Endothelial cell of umbilical vein (primary cell): ENCODE measurements around the gene HLX. TPM values are rescaled to one million over a fixed set of nuclear protein-coding genes. Genes with fewer than 3 reads are reported as not detected.
A peak's percentile ranks its signal among the peaks of the same experiment; 100 is the strongest.

Experiments
- BruUV-seq: library from RNA; stranded (reverse); fragments of 400-500 nt; replicated peaks from 2 replicates; lab custom pipeline; 2021; lab: Mats Ljungman, UMichigan
- CTCF ChIA-PET: fragments of 300-600, 350-600 bp; sonication (Branson Sonifier 250); formaldehyde crosslinking; loops from one replicate; lab custom pipeline; 2021; ENCODE audit warnings: antibody characterized with exemption, inconsistent platforms; lab: Charles Lee
- POLR2A ChIA-PET: fragments of 300-600, 350-600 bp; sonication (Branson Sonifier 250); formaldehyde crosslinking; loops from one replicate; lab custom pipeline; 2021; ENCODE audit warnings: antibody characterized with exemption, inconsistent platforms; lab: Charles Lee
- DNase-seq: peaks from one replicate; pipeline ENCODE4 v3.0.0-alpha.2; 2011; ENCODE audit warnings: low read depth, low spot score
- FAIRE-seq: peaks from 2 replicates; lab custom pipeline; 2011; peaks lifted over from hg19 to GRCh38; lab: Jason Lieb, UNC
- H2AFZ ChIP-seq: 2 replicates; pipeline ENCODE4 v1.6.0; 2012; ENCODE audit warnings: low read depth, low read length, control low read depth, inconsistent platforms
- H3K27ac ChIP-seq: 2 replicates; pipeline ENCODE4 v1.5.1; 2011; ENCODE audit warnings: low read depth, mild to moderate bottlenecking, control low read depth, low read length, moderate library complexity; ENCODE audit not compliant: insufficient read depth
- H3K27me3 ChIP-seq, 2 experiments: 2 replicates each; pipeline versions ENCODE4 v1.6.0 to v1.6.1; 2011; ENCODE audit warnings: low read length in 2 of 2, mixed read lengths in 1 of 2; ENCODE audit not compliant: control insufficient read depth in 2 of 2, insufficient read depth in 2 of 2
- H3K36me3 ChIP-seq, 2 experiments: 2 replicates in 1 of 2; 3 replicates in 1 of 2; pipeline ENCODE4 v1.5.1; 2011; ENCODE audit warnings: low read length in 2 of 2, mild to moderate bottlenecking in 1 of 2, moderate library complexity in 1 of 2; ENCODE audit not compliant: control insufficient read depth in 2 of 2, insufficient read depth in 2 of 2; ENCODE audit errors: extremely low read depth in 1 of 2
- H3K4me1 ChIP-seq: 3 replicates; pipeline ENCODE4 v1.5.1; 2011; ENCODE audit warnings: mild to moderate bottlenecking, low read length; ENCODE audit not compliant: control insufficient read depth, insufficient read depth; ENCODE audit errors: extremely low read depth
- H3K4me2 ChIP-seq: 2 replicates; pipeline ENCODE4 v1.6.1; 2011; ENCODE audit warnings: low read length, control low read depth, mixed read lengths; ENCODE audit not compliant: insufficient read depth
- H3K4me3 ChIP-seq, 3 experiments: fragments of 200-600 bp in 1 of 3; sonication (generic), shearing (Covaris generic) in 1 of 3; replicated peaks in 1 of 3; 2 replicates each; pipeline ENCODE4 v1.5.1; 2011 to 2016; ENCODE audit warnings: control low read depth in 3 of 3, low read length in 3 of 3, mild to moderate bottlenecking in 2 of 3, inconsistent platforms in 1 of 3, low read depth in 1 of 3, moderate library complexity in 1 of 3; ENCODE audit not compliant: insufficient read depth in 1 of 3
- H3K79me2 ChIP-seq: 2 replicates; pipeline ENCODE4 v1.6.0; 2012; ENCODE audit warnings: low read length, inconsistent platforms; ENCODE audit not compliant: control insufficient read depth, insufficient read depth
- H3K9ac ChIP-seq: replicated peaks from 2 replicates; pipeline ENCODE3; 2011; ENCODE audit warnings: low read length, control low read depth; ENCODE audit not compliant: insufficient read depth; ENCODE audit errors: extremely low read depth
- H3K9me1 ChIP-seq: replicated peaks from 3 replicates; pipeline ENCODE4 v1.6.0; 2011; ENCODE audit warnings: mild to moderate bottlenecking, low read length; ENCODE audit not compliant: control insufficient read depth, insufficient read depth; ENCODE audit errors: extremely low read depth
- H3K9me3 ChIP-seq: replicated peaks from 2 replicates; pipeline ENCODE4 v1.5.1; 2012; ENCODE audit warnings: low read length, inconsistent platforms; ENCODE audit not compliant: control insufficient read depth, insufficient read depth
- H4K20me1 ChIP-seq: replicated peaks from 2 replicates; pipeline ENCODE3; 2011; ENCODE audit warnings: mild to moderate bottlenecking, low read length; ENCODE audit not compliant: control insufficient read depth, insufficient read depth; ENCODE audit errors: extremely low read depth
- CTCF ChIP-seq, 2 donors: IDR thresholded peaks; 1 replicate in 1 of 2; 2 replicates in 1 of 2; pipeline ENCODE4 v1.5.1; 2011; ENCODE audit warnings: low read length in 2 of 2, mild to moderate bottlenecking in 2 of 2, moderate library complexity in 2 of 2, control low read depth in 1 of 2, inconsistent platforms in 1 of 2, low read depth in 1 of 2; ENCODE audit not compliant: insufficient read depth in 1 of 2; ENCODE audit errors: extremely low read depth in 1 of 2
- EZH2 ChIP-seq: IDR thresholded peaks from 2 replicates; pipeline ENCODE4 v1.6.1; 2012; ENCODE audit warnings: borderline replicate concordance, low read depth, mild to moderate bottlenecking, moderate library complexity, low read length, inconsistent platforms; ENCODE audit not compliant: severe bottlenecking
- FOS ChIP-seq: IDR thresholded peaks from 2 replicates; pipeline ENCODE4 v1.6.1; 2011; ENCODE audit warnings: mild to moderate bottlenecking, low read length, moderate library complexity, borderline replicate concordance; ENCODE audit not compliant: insufficient read depth
- GATA2 ChIP-seq: IDR thresholded peaks from 2 replicates; pipeline ENCODE4 v1.7.0; 2011; ENCODE audit warnings: low read depth, mild to moderate bottlenecking, moderate library complexity, mixed read lengths, low read length; ENCODE audit not compliant: insufficient read length, insufficient read depth
- JUN ChIP-seq: IDR thresholded peaks from 2 replicates; pipeline ENCODE4 v1.6.1; 2011; ENCODE audit warnings: borderline replicate concordance, low read depth; ENCODE audit not compliant: insufficient read length, insufficient read depth
- MYC ChIP-seq: IDR thresholded peaks from one replicate; pipeline ENCODE4 v1.6.1; 2011; ENCODE audit warnings: mild to moderate bottlenecking, low read depth, low read length
- POLR2A ChIP-seq: IDR thresholded peaks from 2 replicates; pipeline ENCODE4 v1.6.1; 2012; ENCODE audit warnings: low read depth, mild to moderate bottlenecking, control low read depth, low read length
- POLR2AphosphoS5 ChIP-seq: IDR thresholded peaks from 2 replicates; pipeline ENCODE4 v1.6.1; 2012; ENCODE audit warnings: low read depth, mild to moderate bottlenecking, control low read depth, low read length, moderate library complexity; ENCODE audit not compliant: insufficient read depth
- dilution Hi-C: fragments of 300-500 bp; cut with MboI; formaldehyde crosslinking; loops from one replicate; pipeline ENCODE4 v1.15.0; 2019; ENCODE audit warnings: low sequenced_read_pairs; ENCODE audit not compliant: extremely low pct_ligation_motif_present
- intact Hi-C: fragments of 100-400 bp; cut with micrococcal nuclease; formaldehyde crosslinking; loops from one replicate; pipeline ENCODE4 v1.10.0; 2022
- polyA plus RNA-seq, 4 experiments: library from polyadenylated mRNA; depleted of rRNA in 3 of 4; stranded (reverse) in 3 of 4; unstranded in 1 of 4; fragments of >200 nt; gene quantifications; 2 replicates each; pipeline versions ENCODE4 v1.2.1 to v1.2.3, GENCODE V29; 2011 to 2012; ENCODE audit warnings: missing spikeins in 1 of 4
- total RNA-seq: library from RNA; stranded (reverse); gene quantifications from 2 replicates; pipeline ENCODE4 v1.2.3, GENCODE V29; 2021
- TF ChIP-seq, protein P1 (sequence below): IDR thresholded peaks from 2 replicates; pipeline ENCODE4 v1.6.1; 2011; ENCODE audit not compliant: insufficient read depth, insufficient read length

Gene HLX
- total and polyA plus RNA-seq, 2 donors (not counting 3 experiments of a cell fraction or from before 2014, with no cell fraction given), result 7.5 to 39.1 TPM

- H3K9ac ChIP-seq, result peak overlapping the region; percentile 80
- intact Hi-C loops (loop anchor here (1.0 to 5.0 kb wide), 12 partner anchors 33 to 953 kb away; partner anchors contain the start of gene DUSP10), dilution Hi-C loops (no loop called here)
- H3K9me3 ChIP-seq, result no peaks in the 10 kb centered on the region
- H2AFZ ChIP-seq, result peak overlapping the region; percentile 9
- H3K4me1 ChIP-seq, result peaks cover 41% of the 10 kb centered on the region
- peak; percentile 99 for FAIRE-seq
- no peaks in the 10 kb centered on the region for H3K79me2 ChIP-seq
- peak overlapping the region; percentile 90 for H3K27ac ChIP-seq
- H3K27me3 ChIP-seq, result peaks cover 10 to 11% of the 10 kb centered on the region in 2 experiments
- H4K20me1 ChIP-seq, result no peaks in the 10 kb centered on the region
- H3K4me3 ChIP-seq, result peak overlapping the region; percentile 22 to 30 (median 23)
- POLR2A ChIA-PET, result interaction anchor here (1.6 kb wide), 1 partner anchor 518 kb away, joined by 4 read pairs; no protein-coding TSS in a partner anchor
- no TSS peak for BruUV-seq
- CTCF ChIA-PET, result interaction anchor here (0.7 to 8.1 kb wide), 14 partner anchors 33 to 1578 kb away, joined by 3 to 111 read pairs (median 4); no protein-coding TSS in a partner anchor
- no peaks in the 10 kb centered on the region for H3K36me3 ChIP-seq
- DNase-seq, result peak; percentile 97
- TF ChIP-seq MYC (no peak), FOS (peak; percentile 62), POLR2A (peak; percentile 64), JUN (peak; percentile 83), GATA2 (peak; percentile 95), POLR2AphosphoS5 (peak; percentile 80), EZH2 (peak; percentile 1), CTCF (IDR thresholded peaks at IDR 0.05; ENCODE audit: extremely low read depth in 1 of 2, insufficient read depth in 1 of 2, low read depth in 1 of 2, low read length in 2 of 2) (no peak)
- TF ChIP-seq, protein P1, sequence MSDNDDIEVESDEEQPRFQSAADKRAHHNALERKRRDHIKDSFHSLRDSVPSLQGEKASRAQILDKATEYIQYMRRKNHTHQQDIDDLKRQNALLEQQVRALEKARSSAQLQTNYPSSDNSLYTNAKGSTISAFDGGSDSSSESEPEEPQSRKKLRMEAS, result no peak
- H3K4me2 ChIP-seq, result peak overlapping the region; percentile 81
- no peaks in the 10 kb centered on the region for H3K9me1 ChIP-seq
Measured at GRCh38 chr1:220876511-220877376, 2.5 kb upstream of the HLX start.
